HG02610 (cell line): Measurements from ENCODE around the gene SLCO1C1.
"Not testable (repeated sequence)": the region's sequence is repeated elsewhere in the genome, so short reads cannot be mapped to it uniquely, and the experiment has no call there.

Experiments
- ATAC-seq: cut with Tn5 transposase; IDR thresholded peaks from one replicate; pipeline ENCODE4 v1.9.1; 2021; ENCODE audit warnings: mild to moderate bottlenecking, moderate library complexity; ENCODE audit not compliant: unreplicated experiment

SLCO1C1 gene, protein sequence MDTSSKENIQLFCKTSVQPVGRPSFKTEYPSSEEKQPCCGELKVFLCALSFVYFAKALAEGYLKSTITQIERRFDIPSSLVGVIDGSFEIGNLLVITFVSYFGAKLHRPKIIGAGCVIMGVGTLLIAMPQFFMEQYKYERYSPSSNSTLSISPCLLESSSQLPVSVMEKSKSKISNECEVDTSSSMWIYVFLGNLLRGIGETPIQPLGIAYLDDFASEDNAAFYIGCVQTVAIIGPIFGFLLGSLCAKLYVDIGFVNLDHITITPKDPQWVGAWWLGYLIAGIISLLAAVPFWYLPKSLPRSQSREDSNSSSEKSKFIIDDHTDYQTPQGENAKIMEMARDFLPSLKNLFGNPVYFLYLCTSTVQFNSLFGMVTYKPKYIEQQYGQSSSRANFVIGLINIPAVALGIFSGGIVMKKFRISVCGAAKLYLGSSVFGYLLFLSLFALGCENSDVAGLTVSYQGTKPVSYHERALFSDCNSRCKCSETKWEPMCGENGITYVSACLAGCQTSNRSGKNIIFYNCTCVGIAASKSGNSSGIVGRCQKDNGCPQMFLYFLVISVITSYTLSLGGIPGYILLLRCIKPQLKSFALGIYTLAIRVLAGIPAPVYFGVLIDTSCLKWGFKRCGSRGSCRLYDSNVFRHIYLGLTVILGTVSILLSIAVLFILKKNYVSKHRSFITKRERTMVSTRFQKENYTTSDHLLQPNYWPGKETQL

GRCh38 chr12:20695232-20695631 is at the start of gene SLCO1C1:
Gene SLCO1C1, plus strand, starts transcription at chr12:20695332. Its CDS starts 4,245 bp downstream, at chr12:20699577.
- ATAC-seq = no peak

GRCh38 chr12:20646239-20646827 is 48.8 kb upstream of the SLCO1C1 start:
- no peak for ATAC-seq

DNA sequence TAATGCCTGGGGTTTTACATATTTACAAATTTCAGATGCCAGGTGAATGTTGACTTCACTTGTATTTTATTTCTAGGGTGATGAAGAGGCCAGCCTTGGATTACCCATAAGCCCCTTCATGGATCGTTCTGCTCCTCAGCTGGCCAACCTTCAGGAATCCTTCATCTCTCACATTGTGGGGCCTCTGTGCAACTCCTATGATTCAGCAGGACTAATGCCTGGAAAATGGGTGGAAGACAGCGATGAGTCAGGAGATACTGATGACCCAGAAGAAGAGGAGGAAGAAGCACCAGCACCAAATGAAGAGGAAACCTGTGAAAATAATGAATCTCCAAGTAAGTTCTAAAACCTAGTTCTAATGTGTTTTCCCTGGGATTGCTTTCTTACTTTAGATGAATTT is 41.3 kb upstream of the SLCO1C1 start:
- ATAC-seq = no peak

GRCh38 chr12:20656600-20656999 is 38.5 kb upstream of the SLCO1C1 start:
- no peak for ATAC-seq

GRCh38 chr12:20657496-20657895 is 37.6 kb upstream of the SLCO1C1 start:
- no peak for ATAC-seq

DNA sequence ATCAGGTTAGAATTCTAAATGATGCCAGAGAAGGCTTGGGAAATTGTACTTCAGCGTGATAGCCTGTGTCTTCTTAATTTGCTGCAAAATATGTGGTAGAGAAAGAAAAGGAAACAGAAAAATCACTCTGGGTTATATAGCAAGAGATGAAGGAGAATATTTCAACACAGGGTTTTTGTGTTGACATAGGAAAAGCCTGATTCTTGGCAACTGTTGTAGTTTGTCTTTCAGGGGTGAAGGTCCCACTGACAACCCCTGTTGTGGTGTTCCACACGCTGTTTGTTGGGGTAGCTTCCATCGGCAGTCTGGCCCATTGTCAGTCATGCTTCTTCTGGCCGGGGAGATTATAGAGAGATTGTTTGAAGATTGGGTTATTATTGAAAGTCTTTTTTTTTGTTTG is 13.8 kb upstream of the SLCO1C1 start:
- ATAC-seq = no peak

- no peak for ATAC-seq
Observed at GRCh38 chr12:20696181-20696905, 1.2 kb downstream of the SLCO1C1 start.

DNA sequence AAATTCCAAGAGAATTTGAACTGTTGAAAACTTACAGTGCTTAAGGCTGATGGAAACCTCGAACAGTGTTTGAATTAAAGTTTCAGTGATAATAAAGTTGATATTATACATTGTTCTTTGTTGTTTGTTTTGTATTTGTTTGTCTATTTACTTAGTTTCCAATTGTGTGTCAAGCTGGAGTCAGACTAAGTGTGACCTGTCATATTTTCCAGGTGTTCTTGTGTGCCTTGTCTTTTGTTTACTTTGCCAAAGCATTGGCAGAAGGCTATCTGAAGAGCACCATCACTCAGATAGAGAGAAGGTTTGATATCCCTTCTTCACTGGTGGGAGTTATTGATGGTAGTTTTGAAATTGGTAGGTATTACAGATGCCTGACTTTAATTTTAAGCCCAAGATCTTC is 6.0 kb downstream of the SLCO1C1 start:
- ATAC-seq = no peak

- no peak for ATAC-seq
Observed at GRCh38 chr12:20704860-20705259, 9.7 kb downstream of the SLCO1C1 start.

GRCh38 chr12:20711846-20712245 is 16.7 kb downstream of the SLCO1C1 start:
- no peak for ATAC-seq

DNA sequence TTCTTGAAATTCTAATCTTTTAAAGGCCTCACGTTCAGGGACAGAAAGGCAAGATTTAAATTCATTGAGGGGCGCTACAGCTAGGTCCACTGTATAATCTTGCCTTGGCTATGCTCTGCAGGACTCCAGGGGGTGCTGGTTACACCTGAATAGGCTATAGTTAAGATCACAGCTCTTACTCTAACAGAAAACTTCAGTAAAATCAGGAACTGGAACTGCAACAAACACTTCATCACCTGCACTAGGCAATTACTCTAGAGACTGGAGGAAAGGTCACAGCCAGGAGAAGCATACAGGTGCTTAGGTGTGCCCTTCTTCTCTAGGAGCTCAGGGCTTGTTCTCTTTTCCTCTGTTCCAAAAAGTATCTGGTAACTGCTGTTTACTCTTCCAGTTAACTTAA is 20.9 kb downstream of the SLCO1C1 start:
- no peak for ATAC-seq

- ATAC-seq = no peak
Observed at GRCh38 chr12:20716985-20717384, 21.9 kb downstream of the SLCO1C1 start.

DNA sequence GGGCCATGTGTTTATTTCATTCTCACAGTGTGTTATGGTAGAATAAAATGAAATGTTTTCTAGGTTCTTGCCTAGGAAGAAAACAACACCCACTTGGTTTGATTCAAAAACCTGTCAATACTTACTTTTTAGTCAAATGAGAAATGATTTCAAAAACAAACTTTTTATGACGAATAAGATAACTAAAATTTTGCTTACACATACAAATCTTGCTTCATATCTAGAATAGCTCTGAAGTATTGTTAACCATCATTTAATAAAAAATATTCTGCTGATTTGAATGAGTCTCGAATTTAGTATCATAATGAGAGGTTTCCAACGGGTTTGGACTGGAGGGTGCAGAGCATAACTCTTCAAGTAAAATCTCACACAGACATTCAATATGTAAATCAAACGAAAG is 23.2 kb downstream of the SLCO1C1 start:
- ATAC-seq = no peak

DNA sequence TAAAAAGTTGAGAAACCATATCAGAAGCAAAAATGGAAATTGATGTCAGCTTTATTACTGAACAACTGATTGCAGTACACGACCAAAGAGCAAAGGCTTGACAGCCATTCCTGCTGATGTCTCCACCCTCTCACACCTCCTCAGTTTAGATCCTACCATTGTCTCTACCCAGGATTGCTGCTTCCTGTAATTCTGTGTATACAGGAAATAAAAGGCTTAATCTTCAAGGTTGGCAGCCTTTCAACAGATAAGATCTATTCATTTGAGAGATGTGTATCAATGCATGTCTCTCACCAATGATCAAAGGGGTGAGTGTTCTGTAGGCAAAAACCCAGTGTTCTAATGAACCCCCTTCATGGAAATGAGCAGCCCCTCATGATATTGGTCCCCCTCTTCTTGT is 27.0 kb downstream of the SLCO1C1 start:
- no peak for ATAC-seq

DNA sequence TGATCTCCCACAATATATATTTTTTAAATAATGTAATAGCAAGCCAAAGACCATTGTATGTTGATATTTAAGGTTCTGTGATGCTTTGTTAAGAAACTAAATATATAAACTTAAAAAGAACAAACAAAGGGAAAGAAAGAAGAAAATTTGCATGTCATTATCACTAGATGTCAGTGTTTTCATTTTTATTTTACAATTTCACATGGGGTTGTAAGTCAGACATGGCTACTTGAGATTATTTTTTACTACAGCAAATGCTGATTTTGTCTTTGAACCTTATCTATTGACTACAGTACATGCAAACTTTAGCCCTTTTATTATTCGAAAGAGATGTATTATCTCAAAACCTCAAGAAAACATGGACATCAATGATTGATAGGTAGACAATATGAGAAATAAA is 36.1 kb downstream of the SLCO1C1 start:
- no peak for ATAC-seq

DNA sequence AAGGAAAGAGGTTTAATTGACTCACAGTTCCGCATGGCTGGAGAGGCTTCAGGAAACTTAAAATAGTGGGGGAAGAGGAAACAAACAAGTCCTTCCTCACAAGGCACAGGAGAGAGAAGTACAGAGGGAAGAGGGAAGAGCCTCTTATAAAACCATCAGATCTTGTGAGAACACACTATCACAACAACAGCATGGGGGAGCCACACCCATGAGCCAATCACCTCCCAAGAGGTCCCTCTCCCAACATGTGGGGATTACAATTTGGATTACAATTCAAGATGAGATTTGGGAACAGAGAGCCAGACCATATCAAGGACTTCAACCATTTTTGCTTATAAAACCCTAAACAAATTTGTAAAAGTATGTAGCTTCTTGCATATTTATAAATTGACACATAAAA is 45.8 kb downstream of the SLCO1C1 start:
- ATAC-seq = no peak

DNA sequence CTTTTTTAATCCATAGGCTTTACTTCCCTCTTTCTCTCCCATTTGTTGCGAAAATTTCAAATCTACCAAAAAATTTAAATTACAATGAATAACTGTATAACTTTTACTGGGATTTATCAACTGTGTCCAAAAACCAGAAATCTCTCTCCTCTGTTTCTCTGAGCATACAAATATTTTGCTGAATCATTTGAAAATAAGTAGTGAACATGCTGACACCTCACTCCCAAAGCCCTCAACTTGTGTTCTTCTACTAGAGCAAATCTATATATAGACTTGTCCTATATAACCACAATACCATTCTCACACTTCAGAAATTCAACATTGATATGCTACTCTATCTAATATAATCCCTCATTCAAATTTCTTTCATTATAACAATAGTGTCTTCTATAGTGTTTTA is 53.1 kb downstream of the SLCO1C1 start:
- no peak for ATAC-seq

- ATAC-seq = no peak
Observed at GRCh38 chr12:20751046-20751445, 55.9 kb downstream of the SLCO1C1 start.

DNA sequence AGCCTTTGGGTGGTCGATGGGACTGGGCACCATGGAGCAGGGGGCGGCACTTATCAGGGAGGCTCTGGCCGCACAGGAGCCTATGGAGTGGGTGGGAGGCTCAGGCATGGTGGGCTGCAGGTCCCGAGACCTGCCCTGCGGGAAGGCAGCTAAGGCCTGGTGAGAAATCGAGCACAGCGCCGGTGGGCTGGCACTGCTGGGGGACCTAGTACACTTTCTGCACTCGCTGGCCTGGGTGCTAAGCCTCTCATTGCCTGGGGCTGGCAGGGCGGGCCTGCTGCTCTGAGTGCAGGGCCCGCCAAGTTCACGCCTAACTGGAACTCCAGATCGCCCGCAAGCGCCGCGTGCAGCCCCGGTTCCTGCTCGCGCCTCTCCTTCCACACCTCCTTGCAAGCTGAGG is 82.3 kb downstream of the SLCO1C1 start:
- ATAC-seq = no peak

- no peak for ATAC-seq
Observed at GRCh38 chr12:20778969-20779368, 83.8 kb downstream of the SLCO1C1 start.

DNA sequence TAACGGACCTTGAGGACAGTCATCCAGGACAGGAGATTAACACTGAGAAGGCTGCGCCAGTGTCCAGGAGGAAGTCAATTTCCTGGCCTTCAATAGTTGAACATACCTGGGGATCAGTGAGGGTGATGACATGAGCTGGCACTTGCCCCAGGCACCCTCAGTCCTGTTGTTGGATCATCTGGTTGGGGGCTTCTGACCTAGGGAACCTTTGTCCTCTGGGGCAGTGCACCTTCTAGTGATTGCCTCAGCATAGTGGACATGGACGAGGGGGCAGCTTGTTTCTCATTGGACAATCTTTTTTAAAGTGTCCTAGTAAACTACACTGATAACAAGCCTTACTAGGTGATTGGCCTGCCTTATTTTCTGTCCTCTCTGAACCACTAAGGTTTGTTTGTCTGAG is 84.8 kb downstream of the SLCO1C1 start:
- ATAC-seq = not testable (repeated sequence)
